ENCODE data around the gene NDUFAF8. TPM values are rescaled to one million over a fixed set of nuclear protein-coding genes. Genes with fewer than 3 reads are reported as not detected.

The NDUFAF8 gene, protein sequence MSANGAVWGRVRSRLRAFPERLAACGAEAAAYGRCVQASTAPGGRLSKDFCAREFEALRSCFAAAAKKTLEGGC
- 31.6 and 49.2 TPM in 2 replicates for total RNA-seq

DNA sequence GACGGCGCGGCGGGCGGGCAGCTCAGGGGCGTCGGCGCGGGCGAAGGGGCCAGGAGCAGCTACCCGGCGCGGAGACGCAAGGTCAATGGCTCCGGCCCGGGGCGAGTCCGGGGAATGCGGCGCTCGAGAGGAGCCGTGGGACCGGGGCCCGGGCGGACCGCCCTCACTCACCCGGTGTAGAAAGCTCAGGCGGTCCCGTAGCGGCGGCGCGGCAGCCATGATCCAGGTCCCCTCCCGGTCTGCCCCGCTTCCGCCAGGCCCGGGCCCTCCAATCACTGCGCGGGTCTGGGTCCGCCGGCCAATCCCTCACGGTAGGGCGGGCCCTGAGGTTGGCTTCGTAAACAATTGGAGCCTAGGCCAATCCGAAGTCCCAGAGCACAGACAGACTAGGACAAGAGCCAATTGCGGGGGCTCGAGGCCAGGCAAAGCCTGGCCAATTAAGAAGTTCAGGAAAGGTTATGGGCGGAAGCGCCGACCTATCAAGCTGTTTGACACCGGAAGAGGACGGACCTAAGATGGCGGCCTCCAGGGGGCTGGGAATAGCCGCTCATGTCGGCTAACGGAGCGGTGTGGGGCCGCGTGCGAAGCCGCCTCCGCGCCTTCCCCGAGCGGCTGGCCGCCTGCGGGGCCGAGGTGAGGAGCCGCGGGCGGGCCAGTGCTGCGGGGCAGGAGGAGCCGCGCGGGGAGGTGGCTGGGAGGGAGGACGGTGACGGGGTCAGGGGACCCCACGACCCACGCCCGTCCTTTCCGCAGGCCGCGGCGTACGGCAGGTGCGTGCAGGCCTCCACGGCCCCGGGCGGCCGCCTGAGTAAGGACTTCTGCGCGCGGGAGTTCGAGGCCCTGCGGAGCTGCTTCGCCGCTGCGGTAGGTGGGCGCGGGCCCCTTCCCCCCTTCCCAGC lies at the start of gene NDUFAF8, which contains the start of gene TEPSIN:
TSS of gene NDUFAF8 (plus strand) at position 504 of the 899 bp plus-strand sequence. CDS start at position 550, 46 bp downstream.
TSS of gene TEPSIN (minus strand) at position 241 of the 899 bp plus-strand sequence. CDS start at position 219, 22 bp downstream.
- peak within 1 kb of the TSS; percentile 94 for H3K4me3 ChIP-seq (ENCODE audit: low read depth, low read length)
- FAIRE-seq (peak; percentile 87), DNase-seq (ENCODE audit: low read depth) (peak; percentile 98)
- H3K27me3 ChIP-seq (ENCODE audit: control insufficient read depth, insufficient read depth, low read length): no peaks in the 10 kb centered on the region
- TF ChIP-seq, protein P1, sequence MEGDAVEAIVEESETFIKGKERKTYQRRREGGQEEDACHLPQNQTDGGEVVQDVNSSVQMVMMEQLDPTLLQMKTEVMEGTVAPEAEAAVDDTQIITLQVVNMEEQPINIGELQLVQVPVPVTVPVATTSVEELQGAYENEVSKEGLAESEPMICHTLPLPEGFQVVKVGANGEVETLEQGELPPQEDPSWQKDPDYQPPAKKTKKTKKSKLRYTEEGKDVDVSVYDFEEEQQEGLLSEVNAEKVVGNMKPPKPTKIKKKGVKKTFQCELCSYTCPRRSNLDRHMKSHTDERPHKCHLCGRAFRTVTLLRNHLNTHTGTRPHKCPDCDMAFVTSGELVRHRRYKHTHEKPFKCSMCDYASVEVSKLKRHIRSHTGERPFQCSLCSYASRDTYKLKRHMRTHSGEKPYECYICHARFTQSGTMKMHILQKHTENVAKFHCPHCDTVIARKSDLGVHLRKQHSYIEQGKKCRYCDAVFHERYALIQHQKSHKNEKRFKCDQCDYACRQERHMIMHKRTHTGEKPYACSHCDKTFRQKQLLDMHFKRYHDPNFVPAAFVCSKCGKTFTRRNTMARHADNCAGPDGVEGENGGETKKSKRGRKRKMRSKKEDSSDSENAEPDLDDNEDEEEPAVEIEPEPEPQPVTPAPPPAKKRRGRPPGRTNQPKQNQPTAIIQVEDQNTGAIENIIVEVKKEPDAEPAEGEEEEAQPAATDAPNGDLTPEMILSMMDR (IDR thresholded peaks at IDR 0.05; ENCODE audit: insufficient read depth, low read length, severe bottlenecking): no peak
- peaks cover 14% of the 10 kb centered on the region for H3K36me3 ChIP-seq (ENCODE audit: control insufficient read depth, insufficient read depth, low read length)

DNA sequence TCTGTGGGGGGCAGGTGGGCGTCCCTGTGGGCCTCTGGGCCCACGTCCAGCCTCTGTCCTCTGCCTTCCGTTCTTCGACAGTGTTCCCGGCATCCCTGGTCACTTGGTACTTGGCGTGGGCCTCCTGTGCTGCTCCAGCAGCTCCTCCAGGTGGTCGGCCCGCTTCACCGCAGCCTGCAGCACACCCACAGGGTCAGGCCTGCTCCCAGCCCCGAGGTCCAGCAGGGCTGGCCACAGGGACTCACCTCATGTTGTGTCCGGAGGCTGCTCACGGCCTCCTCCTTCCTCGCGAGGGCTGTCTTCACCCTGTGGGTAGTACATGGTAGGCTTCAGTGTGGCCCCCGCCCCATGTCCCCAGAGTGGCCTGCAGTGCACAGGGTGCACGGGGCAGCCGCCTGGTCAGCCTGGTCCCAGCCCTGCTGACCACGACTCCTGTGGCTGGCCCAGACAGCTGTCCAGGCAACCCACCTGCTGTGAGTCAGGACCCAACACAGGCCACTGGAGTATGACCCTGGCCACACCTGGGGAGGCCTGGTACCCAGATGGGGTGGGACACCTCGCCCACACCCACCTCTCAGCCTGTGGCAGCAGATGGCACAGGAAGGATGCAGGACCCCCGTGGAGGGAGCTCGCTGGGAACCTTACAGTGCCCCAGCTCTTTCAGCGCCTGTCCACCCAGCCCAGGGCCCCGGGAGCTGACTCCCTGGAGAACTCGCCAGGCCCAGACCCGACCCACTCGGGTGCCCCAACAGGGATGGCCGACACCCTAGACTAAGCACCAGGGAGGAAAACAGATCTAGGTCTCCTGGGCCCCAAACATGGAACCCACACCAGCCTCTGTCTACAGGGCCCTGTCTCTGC lies 49.2 kb upstream of the NDUFAF8 start:
- Histone ChIP-seq H3K4me3 (ENCODE audit: low read depth, low read length) (no peak overlapping the region), H3K36me3 (ENCODE audit: control insufficient read depth, insufficient read depth, low read length) (no peaks in the 10 kb centered on the region), H3K27me3 (ENCODE audit: control insufficient read depth, insufficient read depth, low read length) (no peaks in the 10 kb centered on the region)
- TF ChIP-seq, protein P1 (IDR thresholded peaks at IDR 0.05; ENCODE audit: insufficient read depth, low read length, severe bottlenecking): no peak
- no peak for DNase-seq (ENCODE audit: low read depth)
- FAIRE-seq: no peak

DNA sequence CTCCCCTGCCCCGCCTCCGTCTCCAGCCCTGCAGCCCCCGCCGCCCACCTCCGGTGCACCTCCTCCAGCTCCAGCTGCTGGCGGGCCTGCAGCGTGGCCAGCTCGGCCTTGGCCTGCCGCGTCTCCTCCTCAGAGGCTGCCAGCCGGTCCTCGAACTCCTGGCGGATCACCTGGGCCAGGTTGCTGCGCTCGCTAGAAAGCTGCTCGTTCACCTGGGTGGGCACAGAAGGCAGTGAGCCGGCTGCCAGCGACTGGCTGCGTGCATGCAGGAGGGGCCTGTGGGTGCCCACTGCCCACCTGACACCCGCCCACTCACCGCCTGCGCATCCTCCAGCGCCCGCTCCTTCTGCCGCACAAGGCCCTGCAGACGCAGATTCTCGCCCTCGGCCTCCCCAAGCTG lies 48.5 kb upstream of the NDUFAF8 start:
- DNase-seq (ENCODE audit: low read depth) (no peak), FAIRE-seq (no peak)
- Histone ChIP-seq H3K36me3 (ENCODE audit: control insufficient read depth, insufficient read depth, low read length) (no peaks in the 10 kb centered on the region), H3K4me3 (ENCODE audit: low read depth, low read length) (no peak overlapping the region), H3K27me3 (ENCODE audit: control insufficient read depth, insufficient read depth, low read length) (no peaks in the 10 kb centered on the region)
- TF ChIP-seq, protein P1 (IDR thresholded peaks at IDR 0.05; ENCODE audit: insufficient read depth, low read length, severe bottlenecking): no peak

DNA sequence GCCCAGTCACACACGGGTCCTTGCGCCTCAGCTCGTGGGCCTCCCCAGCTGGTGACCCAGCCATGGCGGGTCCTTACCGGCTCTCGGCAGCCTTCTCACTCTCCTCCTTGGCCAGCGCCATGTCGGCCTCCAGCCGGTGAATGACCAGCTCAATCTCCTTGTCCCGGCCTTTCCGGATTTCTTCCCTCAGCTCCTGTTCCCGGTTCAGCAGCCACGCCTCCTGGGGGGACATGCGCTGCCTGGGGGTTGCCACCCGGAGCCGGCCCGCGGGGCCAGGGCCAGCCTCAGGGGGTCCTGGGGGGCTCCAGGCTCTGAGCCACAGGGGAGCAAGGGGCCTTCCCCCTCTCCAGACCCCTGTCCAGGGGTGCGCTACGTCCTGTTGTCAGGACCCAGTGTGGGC lies 48.0 kb upstream of the NDUFAF8 start:
- Histone ChIP-seq H3K4me3 (ENCODE audit: low read depth, low read length) (no peak overlapping the region), H3K27me3 (ENCODE audit: control insufficient read depth, insufficient read depth, low read length) (no peaks in the 10 kb centered on the region), H3K36me3 (ENCODE audit: control insufficient read depth, insufficient read depth, low read length) (no peaks in the 10 kb centered on the region)
- no peak for DNase-seq (ENCODE audit: low read depth)
- TF ChIP-seq, protein P1 (IDR thresholded peaks at IDR 0.05; ENCODE audit: insufficient read depth, low read length, severe bottlenecking): no peak
- no peak for FAIRE-seq

DNA sequence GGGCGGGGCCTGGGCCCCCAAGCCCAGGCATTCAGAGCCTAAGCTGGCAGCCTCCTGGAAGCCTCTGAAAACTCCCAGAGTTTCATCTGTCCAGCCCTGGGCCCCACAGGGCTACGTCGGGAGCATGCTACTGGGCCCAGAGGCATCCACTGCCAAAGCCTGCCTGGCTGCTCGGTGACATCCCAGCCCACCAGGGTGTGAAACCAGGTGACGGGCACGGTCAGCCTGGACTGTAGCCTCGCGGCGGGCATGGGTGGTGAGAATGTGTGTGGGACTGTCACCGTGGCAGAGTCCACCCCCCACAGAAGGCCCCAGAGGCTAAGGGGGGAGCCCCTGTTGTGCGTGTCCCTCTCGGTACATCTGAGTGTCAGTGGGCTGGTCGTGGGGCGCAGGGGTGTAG lies 47.5 kb upstream of the NDUFAF8 start:
- Histone ChIP-seq H3K4me3 (ENCODE audit: low read depth, low read length) (no peak overlapping the region), H3K36me3 (ENCODE audit: control insufficient read depth, insufficient read depth, low read length) (no peaks in the 10 kb centered on the region), H3K27me3 (ENCODE audit: control insufficient read depth, insufficient read depth, low read length) (no peaks in the 10 kb centered on the region)
- FAIRE-seq (no peak), DNase-seq (ENCODE audit: low read depth) (no peak)
- TF ChIP-seq, protein P1 (IDR thresholded peaks at IDR 0.05; ENCODE audit: insufficient read depth, low read length, severe bottlenecking): no peak

All from bronchial epithelial cell (primary cell).